GM18520 (cell line): ENCODE data around the gene HS6ST2.

Source experiments
- ATAC-seq: cut with Tn5 transposase; IDR thresholded peaks from one replicate; pipeline ENCODE4 v1.9.1; 2021; ENCODE audit not compliant: unreplicated experiment

Gene HS6ST2

DNA sequence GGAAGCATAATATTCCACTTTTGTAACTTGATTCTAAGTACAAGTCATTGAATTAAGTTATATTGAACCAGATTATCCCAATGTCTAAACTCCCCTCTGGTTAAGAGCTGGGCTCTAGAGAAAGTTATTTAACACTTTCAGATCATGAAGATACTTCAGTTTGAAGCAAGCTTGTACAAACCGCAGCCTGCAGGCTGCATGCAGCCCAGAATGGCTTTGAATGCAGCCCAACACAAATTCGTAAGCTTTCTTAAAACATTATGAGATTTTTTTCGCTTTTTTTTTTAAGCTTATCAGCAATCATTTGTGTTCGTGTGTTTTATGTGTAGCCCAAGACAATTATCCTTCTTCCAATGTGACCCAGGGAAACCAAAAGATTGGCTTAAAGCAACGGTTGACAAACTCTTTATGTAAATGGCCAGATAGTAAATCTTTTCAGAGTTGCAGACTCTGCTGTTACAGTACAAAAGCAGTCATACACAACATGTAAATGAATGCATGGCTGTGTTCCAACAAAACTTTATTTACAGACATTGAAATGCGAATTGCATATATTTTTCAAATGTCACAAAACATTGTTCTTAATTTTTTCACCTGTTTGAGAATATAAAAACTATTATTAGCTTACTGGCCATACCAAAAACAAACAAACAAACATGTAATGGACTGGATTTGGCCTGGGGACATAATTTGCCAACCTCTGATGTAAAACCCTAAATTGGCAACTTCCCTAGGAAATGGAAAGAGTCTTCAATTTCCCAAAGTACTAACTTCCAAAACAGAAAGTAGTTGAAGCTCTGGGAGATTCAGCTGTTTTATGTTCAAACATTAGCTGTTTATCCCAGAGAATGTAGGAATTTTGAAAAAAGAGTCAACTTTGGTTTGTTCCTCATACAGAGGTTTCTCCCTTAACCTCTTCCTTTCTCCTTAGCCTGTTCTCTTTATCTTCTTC, 268.5 kb downstream of the HS6ST2 start:
- ATAC-seq = no peak

DNA sequence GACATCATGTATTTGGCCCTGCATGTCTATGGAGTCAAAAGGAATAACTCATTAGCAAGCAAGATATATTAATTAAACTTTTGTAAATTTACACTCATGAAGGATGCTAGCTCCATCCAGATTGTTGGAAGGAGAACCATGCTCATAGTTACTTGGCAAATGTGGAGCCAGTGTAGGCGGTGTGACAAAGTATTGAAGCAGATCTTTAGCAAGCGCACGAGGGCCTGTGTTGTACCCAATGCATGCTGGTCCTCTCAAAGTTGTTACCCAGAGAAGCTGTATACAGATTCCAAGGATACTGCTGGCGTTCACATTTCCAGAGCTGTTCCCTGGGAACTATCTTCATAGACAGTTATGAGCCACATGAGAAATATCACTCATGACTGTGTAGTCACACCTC, 273.2 kb downstream of the HS6ST2 start:
- ATAC-seq = no peak

DNA sequence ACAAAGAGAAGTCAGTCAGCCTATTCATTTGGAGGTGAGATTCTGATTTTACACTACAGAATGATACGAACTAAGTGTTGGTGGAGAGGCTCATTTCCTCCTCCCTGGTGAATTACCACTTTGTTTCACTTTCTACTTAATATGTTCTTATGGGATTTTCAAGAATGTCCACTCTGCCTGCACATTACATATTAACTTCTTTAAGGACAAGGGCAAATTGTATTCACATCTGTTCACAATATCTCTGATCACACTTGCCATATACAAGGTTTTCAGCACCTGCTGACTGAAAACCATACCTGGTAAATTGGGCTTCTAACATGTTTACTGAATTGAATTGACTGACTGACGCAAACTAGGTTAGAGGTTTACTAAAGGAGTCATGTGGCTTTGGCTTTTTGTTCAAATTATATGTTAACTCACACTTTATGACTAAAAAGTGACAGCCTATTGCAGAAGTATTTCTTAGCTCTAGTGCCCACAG, 281.2 kb downstream of the HS6ST2 start:
- no peak for ATAC-seq

DNA sequence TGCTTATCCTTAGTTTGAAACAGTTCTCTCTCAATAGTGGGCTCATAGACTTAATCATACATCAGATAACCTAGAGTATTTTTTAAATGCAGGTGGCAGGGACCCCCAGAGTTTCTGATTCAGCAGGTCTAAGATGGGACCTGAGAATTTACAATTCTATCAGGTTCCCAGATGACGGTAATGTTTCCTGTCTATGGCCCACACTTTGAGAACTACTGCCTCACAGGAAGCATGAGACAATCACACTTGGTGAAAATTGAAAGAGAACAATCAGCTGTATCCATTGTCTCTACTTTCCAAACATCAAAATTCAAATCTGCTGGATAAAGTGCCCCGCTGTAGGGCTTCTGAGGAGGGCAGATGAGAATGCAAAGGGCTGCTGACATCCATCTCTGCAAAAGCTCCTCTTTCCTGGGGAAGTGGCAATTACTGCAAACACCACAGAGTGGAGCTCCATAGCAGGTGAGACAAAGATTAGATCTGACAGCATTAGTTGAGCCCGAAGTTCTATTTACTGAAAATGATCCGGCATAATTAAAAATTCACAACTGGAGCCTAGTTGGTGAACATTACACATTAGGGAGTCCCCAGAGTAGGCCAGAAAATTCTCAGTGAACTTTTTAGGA, 281.8 kb downstream of the HS6ST2 start:
- no peak for ATAC-seq

GRCh38 chrX:132676102-132676501, 282.3 kb downstream of the HS6ST2 start:
- no peak for ATAC-seq

DNA sequence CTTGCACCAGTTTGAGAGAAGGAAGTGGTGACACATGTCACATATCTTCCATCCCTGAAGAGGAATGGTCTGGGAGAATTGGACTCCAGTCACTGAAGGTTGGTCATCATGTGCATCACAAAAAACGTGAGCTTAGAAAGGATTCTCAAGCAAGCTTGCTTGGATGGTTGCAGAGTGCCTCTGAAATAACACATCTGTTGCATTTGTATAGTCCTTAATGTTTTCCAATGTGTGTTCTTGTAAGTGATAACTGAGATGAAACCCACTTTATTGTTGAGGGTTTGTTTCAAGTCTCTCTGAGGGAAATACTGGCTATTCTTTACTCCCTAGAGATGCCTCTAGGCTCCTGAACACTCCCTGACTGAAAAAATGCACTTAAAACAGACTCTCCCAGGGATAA, 285.1 kb downstream of the HS6ST2 start:
- no peak for ATAC-seq

- ATAC-seq = no peak
These were observed 287.2 kb downstream of the HS6ST2 start for GRCh38 chrX:132671229-132671641.

DNA sequence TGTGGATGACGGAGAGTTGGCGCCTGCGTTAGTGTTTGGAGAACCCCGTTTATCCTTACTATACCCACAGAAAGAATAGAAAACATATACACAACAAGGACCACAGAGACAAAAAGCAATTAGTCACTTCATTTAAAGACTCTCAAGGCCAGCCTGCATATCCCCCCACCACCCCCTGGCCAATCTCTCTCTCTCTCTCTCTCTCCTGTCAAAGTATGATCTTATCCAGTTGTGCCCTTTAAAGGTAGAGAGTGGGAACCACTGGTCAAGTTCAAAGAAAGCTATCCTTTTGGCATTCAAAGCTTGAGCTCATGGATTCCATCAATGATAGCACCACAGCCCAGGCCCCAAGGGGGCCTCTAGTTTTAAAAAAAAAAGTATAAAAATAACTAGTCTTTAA, 289.3 kb downstream of the HS6ST2 start:
- no peak for ATAC-seq

GRCh38 chrX:132668178-132668577, 290.3 kb downstream of the HS6ST2 start:
- ATAC-seq = no peak

DNA sequence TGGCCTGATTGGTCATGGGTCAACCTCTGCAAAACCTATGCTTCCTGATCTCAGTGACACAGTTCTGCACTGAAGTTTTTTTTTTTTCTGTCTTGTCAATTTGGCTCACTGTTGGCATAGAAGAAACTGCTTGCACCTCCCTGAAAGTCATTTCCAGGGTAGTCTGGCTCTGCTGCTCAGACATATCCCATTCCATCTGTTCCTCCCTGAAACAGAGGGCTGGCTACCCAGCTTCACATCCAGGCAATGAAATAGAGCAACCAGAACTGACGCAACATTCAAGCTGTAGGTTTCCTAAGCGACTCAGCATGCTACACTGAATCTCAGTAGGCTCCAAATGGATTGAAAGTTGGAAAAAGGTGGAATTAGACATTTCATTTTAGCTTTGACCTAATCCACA, 292.8 kb downstream of the HS6ST2 start:
- ATAC-seq = no peak

GRCh38 chrX:132664273-132664672, 294.2 kb downstream of the HS6ST2 start:
- ATAC-seq = no peak

DNA sequence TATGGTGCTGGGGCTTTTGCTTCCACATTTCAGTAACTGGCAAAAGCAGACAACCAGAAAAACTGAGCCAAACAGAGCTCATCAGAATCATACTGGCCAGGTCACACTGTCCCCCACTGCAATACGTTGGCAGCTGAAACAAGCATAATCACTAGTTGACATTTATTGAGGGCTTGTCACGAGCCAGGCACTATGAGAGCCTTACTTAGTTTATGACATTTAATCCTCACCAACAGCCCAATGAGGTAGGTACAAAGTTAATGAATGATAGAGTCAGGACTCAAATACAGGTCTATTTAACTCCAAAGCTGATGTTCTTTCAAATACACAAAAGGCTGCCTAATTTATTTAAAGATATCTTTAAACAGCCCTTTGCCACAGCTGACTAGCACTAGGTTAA, 295.6 kb downstream of the HS6ST2 start:
- ATAC-seq = no peak

DNA sequence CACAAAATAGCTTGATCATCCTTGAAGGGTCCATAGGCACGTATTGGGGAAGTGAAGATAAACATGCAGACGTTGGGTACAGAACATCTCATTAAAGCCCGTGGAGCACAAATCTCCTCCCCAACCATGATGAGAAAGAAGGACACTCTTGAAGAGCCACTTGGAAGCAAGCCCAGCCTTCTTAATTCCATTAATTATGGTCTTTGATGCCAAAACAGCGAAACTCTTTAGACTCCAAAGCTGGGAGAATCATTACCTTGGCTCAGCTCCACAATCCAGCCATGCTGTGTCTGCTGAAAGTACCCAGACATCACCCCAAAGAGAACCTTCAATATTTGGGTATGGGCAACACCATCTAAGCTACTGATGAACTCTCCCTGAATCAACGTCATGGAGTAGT, 300.6 kb downstream of the HS6ST2 start:
- no peak for ATAC-seq

- ATAC-seq = no peak
These were observed 305.6 kb downstream of the HS6ST2 start for GRCh38 chrX:132652871-132653270.

DNA sequence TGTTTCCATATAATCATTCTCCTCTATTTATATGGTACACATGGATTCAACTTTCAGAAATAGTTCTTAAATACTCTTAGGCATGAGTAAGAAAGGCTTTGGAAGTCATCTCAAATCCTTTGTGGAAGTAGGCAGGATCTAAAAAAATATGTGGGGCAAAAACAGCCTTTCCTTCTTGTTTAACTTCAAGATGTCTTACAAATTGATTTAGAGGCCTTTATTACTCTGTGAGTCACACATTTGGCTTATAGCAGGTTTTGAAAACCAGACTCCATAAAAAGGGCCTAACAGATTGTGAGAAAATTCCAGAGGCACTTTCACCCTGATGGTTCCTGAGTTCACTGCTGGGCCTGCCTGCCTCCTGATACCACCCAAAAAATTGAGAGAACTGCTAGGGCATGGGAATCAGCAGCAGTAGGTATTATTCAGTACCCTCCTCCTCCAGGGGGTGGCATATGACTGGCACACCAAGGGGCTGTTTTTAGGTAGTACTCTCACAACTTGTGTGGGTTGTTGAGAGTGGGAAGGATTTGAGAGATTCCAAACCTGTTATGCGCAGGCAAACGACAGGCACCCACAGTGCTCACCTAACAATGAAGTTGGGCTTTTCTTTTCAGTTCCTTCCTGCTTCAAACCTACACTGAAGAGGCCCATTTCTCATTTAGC, 306.9 kb downstream of the HS6ST2 start:
- no peak for ATAC-seq

DNA sequence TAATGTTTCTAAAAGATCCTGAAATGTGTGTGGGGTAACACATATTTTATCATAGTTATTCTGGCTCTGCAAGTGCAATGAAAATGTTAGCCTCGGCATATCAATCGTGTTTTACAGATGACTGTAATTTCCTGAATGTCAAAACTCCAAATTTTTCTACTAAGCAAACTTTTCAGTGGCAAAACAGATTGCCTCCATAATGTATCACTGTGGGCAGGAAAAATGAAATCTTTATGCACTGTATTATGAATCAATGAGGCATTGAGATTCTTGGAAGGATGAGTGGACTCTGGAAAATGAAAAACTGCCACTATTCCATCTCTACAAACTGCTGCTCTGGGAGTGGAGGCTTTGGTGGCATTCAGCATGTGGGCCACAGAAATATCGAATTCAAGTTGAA, 309.5 kb downstream of the HS6ST2 start:
- no peak for ATAC-seq

DNA sequence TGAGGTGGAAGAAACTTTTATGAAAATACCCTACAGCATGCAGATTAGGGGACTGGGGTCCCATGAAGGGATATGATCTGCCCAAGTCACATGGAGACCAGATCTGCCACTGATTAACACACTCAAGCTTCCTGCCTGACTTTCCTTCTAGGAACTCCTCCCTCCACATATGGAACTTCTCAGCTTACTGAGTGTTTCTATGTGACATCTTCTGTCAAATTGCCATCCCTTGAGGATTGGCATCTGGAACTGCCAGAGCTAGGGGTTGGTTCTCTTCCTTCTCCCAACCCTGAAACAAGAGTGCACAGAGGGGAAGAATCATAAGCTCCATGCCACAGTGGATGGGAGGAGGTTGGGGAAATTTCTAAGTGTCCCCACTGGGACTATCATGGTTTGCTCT, 319.0 kb downstream of the HS6ST2 start:
- ATAC-seq = no peak

DNA sequence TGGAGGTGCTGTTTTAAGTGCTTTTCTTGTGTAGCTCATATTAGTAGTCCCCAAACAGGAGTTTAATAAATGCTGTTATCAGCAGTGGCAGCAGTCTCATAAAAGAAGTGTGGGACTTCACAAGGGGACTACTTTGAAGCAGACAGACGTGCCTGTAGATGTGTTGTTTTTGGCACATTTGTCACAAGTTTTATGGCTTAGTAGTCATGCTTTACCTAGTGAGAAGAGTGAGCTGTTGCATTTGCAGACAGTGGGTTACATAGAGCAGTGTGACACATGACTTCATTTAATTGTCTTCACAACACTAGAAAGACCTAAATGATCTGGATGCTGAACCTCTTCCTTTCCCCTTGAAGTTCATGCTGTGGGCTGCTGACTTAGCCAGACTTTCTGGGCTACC, 320.1 kb downstream of the HS6ST2 start:
- ATAC-seq = no peak

DNA sequence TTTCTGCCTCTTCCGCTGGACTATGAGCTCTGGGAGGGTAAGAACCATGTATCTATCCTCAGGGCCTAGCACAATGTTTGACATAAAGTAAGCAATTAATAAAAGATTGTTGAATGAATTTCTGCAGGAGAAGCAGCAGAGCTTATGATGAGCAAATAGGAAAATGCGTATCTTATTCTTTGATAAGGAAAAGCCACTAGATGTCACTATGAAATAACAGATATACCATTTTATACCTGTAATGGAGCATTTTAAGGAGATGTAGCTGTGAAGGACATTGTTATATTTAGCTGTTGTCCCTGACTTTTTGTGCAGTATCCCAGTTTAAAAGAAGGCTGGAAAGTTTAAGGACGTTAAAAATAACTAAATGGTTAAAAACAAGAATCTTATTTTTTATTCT, 322.3 kb downstream of the HS6ST2 start:
- no peak for ATAC-seq

DNA sequence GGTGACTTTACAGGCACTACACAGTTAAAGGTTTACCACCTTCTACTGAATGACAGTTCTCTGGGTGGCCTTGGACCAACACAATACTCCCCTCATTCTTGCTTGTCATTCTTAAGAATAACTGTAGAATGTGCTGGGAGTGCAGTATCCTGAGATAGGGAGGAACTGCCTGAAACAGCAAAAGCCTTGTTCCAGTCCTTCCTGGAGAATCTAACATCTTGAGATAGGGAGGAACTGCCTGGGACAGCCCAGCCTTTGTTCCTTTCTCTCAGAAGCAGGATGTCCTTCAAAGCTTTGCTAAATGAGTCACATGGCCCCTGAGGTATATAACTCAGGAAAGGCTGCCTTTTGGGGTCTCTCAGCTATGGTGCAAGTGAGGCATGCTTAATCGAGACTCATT, 323.9 kb downstream of the HS6ST2 start:
- no peak for ATAC-seq

GRCh38 chrX:132631579-132632232, 326.7 kb downstream of the HS6ST2 start:
- ATAC-seq = no peak
